Stomach smooth muscle (tissue), 2 donors: ENCODE results near the gene KIAA1671.
"Not testable (repeated sequence)": the region's sequence is repeated elsewhere in the genome, so short reads cannot be mapped to it uniquely, and the experiment has no call there.

ENCODE experiments used
- H3K27ac ChIP-seq: one replicate; pipeline ENCODE4 v1.7.0; 2013; ENCODE audit warnings: mild to moderate bottlenecking, low read length, inconsistent platforms
- H3K27me3 ChIP-seq, 2 donors: one replicate each; pipeline ENCODE4 v1.7.0; 2013; ENCODE audit warnings: low read length in 2 of 2; ENCODE audit not compliant: insufficient read depth in 2 of 2, control insufficient read depth in 1 of 2
- H3K36me3 ChIP-seq, 2 donors: one replicate each; pipeline ENCODE4 v1.7.0; 2013; ENCODE audit warnings: low read length in 2 of 2; ENCODE audit not compliant: control insufficient read depth in 2 of 2, insufficient read depth in 2 of 2
- H3K4me1 ChIP-seq: one replicate; pipeline ENCODE4 v1.7.0; 2013; ENCODE audit warnings: low read length; ENCODE audit not compliant: control insufficient read depth, insufficient read depth
- H3K4me3 ChIP-seq, 2 donors: one replicate each; pipeline ENCODE4 v1.7.0; 2013; ENCODE audit warnings: low read length in 2 of 2
- H3K9ac ChIP-seq, 2 donors: one replicate each; pipeline ENCODE4 v1.7.0; 2013; ENCODE audit warnings: low read length in 2 of 2, mild to moderate bottlenecking in 1 of 2
- H3K9me3 ChIP-seq, 2 donors: one replicate each; pipeline ENCODE4 v1.7.0; 2013; ENCODE audit warnings: low read length in 2 of 2; ENCODE audit not compliant: control insufficient read depth in 2 of 2
- donor health status: healthy.
- donor health status: Pancreatic carcinoma.

The KIAA1671 gene

DNA sequence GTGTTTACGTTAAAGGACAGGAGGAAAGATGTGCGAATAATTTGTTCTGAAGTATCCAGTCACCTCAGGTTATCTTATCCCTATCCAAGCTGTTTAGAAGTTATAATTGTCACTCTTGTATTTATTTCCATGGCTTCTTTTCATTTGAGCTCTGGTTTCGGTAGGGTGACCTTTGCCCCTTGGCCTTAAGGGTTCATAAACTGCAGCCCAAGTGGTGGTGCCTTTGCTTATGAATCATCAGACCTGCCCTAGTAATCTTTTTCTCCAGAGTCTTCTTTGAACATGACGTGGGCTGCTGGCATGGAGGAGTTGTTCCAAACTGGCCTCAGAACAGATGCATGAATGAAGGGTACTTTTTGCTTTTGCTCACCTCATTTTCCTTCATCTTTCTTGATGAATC, 240.6 kb downstream of the KIAA1671 start:
- peaks cover 4 to 28% of the 10 kb centered on the region in 2 donors for H3K36me3 ChIP-seq
- H3K4me1 ChIP-seq, result no peaks in the 10 kb centered on the region
- no peaks in the 10 kb centered on the region for H3K27me3 ChIP-seq
- no peaks in the 10 kb centered on the region for H3K9me3 ChIP-seq
- no peak overlapping the region for H3K4me3 ChIP-seq
- no peak overlapping the region for H3K27ac ChIP-seq
- H3K9ac ChIP-seq, result no peak overlapping the region

GRCh38 chr22:25193548-25193947, 241.0 kb downstream of the KIAA1671 start:
- peaks cover 4 to 28% of the 10 kb centered on the region in 2 donors for H3K36me3 ChIP-seq
- no peaks in the 10 kb centered on the region for H3K4me1 ChIP-seq
- no peak overlapping the region for H3K27ac ChIP-seq
- no peaks in the 10 kb centered on the region for H3K9me3 ChIP-seq
- H3K4me3 ChIP-seq, result no peak overlapping the region
- H3K9ac ChIP-seq, result no peak overlapping the region
- H3K27me3 ChIP-seq, result no peaks in the 10 kb centered on the region

DNA sequence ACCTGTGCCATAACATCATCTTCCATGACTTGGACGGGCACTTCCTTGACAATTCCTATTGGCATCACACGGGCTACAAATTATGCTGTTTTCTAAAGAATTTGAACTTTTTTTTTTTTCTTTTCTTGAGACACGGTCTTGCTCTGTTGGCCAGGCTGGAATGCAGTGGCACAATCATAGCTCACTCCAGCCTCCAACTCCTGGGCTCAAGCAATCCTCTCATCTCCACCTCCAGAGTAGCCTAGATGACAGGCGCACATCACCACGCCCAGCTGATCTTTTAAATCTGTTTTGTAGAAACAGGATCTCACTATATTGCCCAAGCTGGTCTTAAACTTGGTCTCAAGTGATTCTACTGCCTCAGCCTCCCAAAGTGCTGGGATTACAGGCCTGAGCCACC, 243.8 kb downstream of the KIAA1671 start:
- Histone ChIP-seq H3K4me3 (no peak overlapping the region), H3K36me3 (peaks cover 4 to 28% of the 10 kb centered on the region in 2 donors), H3K27me3 (no peaks in the 10 kb centered on the region), H3K27ac (no peak overlapping the region), H3K9ac (no peak overlapping the region), H3K4me1 (no peaks in the 10 kb centered on the region), H3K9me3 (no peaks in the 10 kb centered on the region)

DNA sequence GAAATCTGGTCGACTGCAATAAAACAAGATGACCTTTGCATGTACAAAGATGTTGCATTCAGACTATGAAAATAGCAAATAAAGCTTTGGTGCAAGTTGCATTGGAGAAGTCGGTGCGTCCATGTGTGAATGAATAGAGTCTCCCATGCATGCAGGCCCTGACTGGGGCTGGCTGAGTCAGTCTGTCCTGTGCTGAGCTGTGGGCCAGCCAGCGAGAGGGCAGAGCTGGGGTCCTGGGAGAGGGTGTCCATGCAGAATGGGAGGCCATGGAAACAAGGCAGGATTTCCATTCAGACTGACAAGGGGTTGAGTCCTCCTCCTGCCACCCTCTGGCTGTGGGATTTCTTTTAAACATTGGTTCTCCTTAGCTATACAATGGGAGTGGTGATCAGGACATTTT, 244.8 kb downstream of the KIAA1671 start:
- H3K27ac ChIP-seq, result no peak overlapping the region
- no peak overlapping the region for H3K4me3 ChIP-seq
- no peaks in the 10 kb centered on the region for H3K27me3 ChIP-seq
- no peak overlapping the region for H3K9ac ChIP-seq
- H3K4me1 ChIP-seq, result no peaks in the 10 kb centered on the region
- peaks cover 2 to 19% of the 10 kb centered on the region in 2 donors for H3K36me3 ChIP-seq
- H3K9me3 ChIP-seq, result no peaks in the 10 kb centered on the region

DNA sequence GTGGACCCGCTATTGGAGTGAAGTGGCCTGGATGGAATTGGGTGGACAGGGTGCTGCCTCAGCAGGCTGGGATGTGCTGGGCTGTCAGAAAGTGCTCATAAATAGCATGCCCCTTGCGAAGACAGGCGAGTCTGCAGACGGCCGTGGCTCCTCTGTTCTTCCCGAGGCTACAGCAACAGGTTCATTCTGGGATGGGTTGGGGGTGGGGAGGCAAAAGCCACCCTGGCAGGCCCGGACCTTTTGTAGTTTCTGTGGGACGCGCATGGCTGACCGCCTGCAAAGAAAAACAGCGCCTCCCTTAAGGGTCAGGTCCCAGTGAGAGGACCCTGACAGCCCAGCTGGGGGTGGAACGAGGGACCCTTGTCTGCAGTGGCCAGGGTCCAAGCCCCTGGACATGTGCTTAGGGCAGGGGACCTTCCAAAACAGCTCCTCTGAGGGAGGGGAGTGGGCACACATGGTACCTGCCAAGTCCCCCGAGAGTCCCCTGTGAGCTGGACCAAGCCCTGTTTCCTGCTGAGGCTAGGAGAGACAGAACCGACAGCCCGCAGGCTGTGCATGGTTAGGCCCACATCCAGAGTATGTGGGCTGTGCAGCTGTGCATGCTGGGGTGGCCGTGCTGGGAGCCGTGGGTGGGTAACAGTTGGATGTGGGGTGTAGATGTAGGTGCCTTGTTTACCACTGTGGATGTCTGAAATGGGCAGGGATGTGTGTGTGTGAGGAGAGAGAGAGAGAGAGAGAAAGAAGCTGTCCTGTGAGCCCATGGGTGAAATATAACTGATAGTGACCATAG, 247.4 kb downstream of the KIAA1671 start, which contains the start of gene CRYBB3:
Gene CRYBB3, plus strand, starts transcription at position 128 of the 790 bp plus-strand sequence. CDS start 1,539 bp downstream, outside the sequence.
- Histone ChIP-seq H3K9me3 (no peaks in the 10 kb centered on the region), H3K4me1 (no peaks in the 10 kb centered on the region), H3K27me3 (no peaks in the 10 kb centered on the region), H3K4me3 (no peak within 1 kb of the TSS), H3K27ac (no peak within 1 kb of the TSS), H3K36me3 (peaks cover 0 to 7% of the 10 kb centered on the region in 2 donors), H3K9ac (no peak within 1 kb of the TSS)

DNA sequence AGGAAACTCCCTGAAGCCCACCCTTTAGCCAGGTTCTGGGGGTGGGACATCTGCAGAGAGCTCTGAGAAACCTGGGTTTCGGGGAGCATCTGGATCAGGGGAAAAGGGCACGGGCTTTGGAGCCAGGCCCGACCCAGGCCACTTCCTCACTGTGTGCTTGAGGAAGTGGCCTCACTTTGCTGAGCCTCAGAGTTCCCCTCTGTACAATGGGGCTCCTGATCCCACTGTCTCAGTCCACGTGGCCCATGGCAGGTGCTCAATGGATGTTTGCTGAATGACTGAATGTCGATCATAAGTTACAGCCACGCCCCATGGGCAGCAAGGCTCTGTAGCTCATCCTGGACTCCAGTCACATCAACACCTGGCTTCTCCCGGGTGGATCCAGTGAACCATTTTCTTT, 248.5 kb downstream of the KIAA1671 start:
- H3K4me3 ChIP-seq, result no peak overlapping the region
- H3K9me3 ChIP-seq, result no peaks in the 10 kb centered on the region
- H3K27me3 ChIP-seq, result no peaks in the 10 kb centered on the region
- no peak overlapping the region for H3K27ac ChIP-seq
- H3K9ac ChIP-seq, result no peak overlapping the region
- no peaks in the 10 kb centered on the region for H3K4me1 ChIP-seq
- H3K36me3 ChIP-seq, result peaks cover 0 to 5% of the 10 kb centered on the region in 2 donors

GRCh38 chr22:25201557-25202273, 249.2 kb downstream of the KIAA1671 start:
- Histone ChIP-seq H3K27me3 (no peaks in the 10 kb centered on the region), H3K4me1 (no peaks in the 10 kb centered on the region), H3K4me3 (no peak overlapping the region), H3K27ac (no peak overlapping the region), H3K36me3 (peaks cover 0 to 5% of the 10 kb centered on the region in 2 donors), H3K9me3 (no peaks in the 10 kb centered on the region), H3K9ac (no peak overlapping the region)

GRCh38 chr22:25202290-25202921, 249.9 kb downstream of the KIAA1671 start:
- Histone ChIP-seq H3K9ac (no peak overlapping the region), H3K27me3 (no peaks in the 10 kb centered on the region), H3K36me3 (peaks cover 0 to 2% of the 10 kb centered on the region in 2 donors), H3K27ac (no peak overlapping the region), H3K4me3 (no peak overlapping the region), H3K4me1 (no peaks in the 10 kb centered on the region), H3K9me3 (no peaks in the 10 kb centered on the region)

DNA sequence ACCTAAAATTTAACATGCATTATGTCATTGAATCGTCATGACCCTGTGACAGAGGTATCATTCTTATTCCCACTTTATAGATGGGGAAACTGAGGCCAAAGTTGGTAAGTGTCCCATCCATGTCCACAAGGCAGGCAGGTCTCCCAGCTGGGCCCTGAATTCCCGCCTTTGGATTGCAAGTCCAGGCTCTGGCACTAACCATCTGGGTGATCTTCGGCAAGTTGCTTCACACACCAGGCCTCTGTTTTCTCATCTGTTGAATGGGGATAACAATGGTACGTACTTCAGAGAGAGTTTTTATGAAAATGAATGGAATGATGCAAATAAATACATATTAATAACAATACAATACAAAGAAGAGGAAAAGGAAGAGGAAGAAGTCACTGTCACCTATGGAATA, 250.6 kb downstream of the KIAA1671 start:
- H3K36me3 ChIP-seq, result peaks cover 0 to under 1% of the 10 kb centered on the region in 2 donors
- H3K27me3 ChIP-seq, result no peaks in the 10 kb centered on the region
- H3K4me1 ChIP-seq, result no peaks in the 10 kb centered on the region
- H3K9ac ChIP-seq, result no peak overlapping the region
- H3K9me3 ChIP-seq, result no peaks in the 10 kb centered on the region
- no peak overlapping the region for H3K27ac ChIP-seq
- no peak overlapping the region for H3K4me3 ChIP-seq

- H3K4me1 ChIP-seq, H3K27ac ChIP-seq, H3K9ac ChIP-seq, H3K4me3 ChIP-seq, H3K9me3 ChIP-seq, H3K36me3 ChIP-seq, H3K27me3 ChIP-seq: not testable (repeated sequence)
Observed at GRCh38 chr22:25204547-25204946, 252.0 kb downstream of the KIAA1671 start.
